GM12864 (cell line): Measurements from ENCODE around the gene RBM38.

ENCODE experiments used
- DNase-seq: peaks from one replicate; pipeline ENCODE4 v3.0.0-alpha.2; 2011; ENCODE audit warnings: low read depth
- H3K4me3 ChIP-seq: 2 replicates; pipeline ENCODE4 v1.5.1; 2011; ENCODE audit warnings: mild to moderate bottlenecking, low read depth, low read length, control low read depth
- TF ChIP-seq, protein P1 (sequence below): IDR thresholded peaks from 2 replicates; pipeline ENCODE4 v1.5.1; 2011; ENCODE audit warnings: low read depth, mild to moderate bottlenecking, moderate library complexity, low read length, control low read depth, inconsistent platforms; ENCODE audit errors: missing control alignments

Gene RBM38

DNA sequence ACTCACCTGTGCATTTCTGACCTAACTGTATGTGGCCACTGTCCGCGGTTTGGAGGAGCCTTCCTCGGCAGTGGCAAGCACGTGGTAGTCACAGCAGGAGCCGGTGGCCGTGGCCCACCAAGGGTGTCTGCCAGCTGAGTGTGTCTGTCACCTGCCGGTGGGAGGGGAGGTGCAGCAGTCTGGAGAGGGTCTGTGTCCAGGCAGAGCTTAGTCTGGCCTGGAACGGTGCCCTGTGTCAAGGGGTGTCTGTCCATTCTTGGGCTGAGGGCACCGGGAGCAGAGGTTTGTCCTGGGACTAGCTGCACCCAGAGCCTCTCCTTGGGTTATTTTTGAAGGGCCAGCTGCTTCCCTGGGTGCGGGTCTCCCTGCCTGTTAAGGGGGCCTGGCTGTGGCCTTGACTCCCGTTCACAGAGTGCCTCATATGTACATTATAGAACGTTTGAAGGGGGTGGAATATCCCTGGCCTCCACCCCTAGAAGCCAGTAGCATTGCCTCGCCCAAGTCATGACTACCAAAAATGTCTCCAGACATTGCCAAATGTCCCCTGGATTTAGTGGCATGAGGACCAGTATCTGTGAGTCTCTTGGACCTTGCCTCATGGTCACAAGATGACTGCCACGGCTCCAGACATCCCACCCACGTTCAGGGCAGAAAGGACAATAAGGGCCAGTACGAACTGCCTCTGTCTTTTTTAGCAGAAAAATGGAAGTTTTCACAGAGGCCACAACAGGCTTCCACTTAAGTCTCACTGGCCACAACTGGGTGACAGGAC lies 5.2 kb downstream of the RBM38 start:
- DNase-seq, result no peak
- peak overlapping the region; percentile 6 for H3K4me3 ChIP-seq
- TF ChIP-seq, protein P1, sequence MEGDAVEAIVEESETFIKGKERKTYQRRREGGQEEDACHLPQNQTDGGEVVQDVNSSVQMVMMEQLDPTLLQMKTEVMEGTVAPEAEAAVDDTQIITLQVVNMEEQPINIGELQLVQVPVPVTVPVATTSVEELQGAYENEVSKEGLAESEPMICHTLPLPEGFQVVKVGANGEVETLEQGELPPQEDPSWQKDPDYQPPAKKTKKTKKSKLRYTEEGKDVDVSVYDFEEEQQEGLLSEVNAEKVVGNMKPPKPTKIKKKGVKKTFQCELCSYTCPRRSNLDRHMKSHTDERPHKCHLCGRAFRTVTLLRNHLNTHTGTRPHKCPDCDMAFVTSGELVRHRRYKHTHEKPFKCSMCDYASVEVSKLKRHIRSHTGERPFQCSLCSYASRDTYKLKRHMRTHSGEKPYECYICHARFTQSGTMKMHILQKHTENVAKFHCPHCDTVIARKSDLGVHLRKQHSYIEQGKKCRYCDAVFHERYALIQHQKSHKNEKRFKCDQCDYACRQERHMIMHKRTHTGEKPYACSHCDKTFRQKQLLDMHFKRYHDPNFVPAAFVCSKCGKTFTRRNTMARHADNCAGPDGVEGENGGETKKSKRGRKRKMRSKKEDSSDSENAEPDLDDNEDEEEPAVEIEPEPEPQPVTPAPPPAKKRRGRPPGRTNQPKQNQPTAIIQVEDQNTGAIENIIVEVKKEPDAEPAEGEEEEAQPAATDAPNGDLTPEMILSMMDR, result no peak

DNA sequence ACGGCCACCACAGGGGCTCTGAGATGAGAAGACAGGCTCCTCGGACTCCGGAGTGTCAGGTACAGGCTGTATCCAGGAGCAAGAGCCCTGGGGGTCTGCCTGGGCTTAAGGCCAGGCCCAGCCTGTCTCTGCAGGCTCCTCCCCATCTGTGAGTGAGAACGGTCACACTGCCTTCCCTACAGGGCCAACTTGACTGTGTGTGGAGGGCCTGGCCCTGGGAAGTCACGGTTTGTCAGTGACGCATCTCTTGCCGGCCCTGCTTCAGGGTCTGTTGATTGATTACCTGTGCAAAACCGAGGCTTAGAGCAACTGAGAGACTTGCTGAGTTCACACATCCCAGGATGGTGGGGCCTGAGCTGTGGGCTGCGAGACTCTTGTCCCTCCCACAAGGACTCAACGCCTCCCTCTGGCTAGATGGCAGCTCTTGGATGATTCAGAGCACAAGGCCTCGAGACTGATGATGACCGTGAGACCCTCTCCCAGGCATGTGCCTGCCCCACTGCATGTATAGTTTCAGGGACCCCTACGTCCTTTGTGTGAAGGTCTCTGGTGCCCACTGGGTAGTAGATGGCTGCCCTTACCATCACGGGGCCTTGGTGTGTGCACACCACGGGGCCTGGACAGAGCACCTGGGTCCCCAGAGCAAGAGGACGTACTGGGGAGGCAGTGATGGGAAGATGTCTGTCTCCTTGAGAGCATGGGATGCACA lies 5.9 kb downstream of the RBM38 start:
- TF ChIP-seq, protein P1, result no peak
- peak overlapping the region; percentile 6 for H3K4me3 ChIP-seq
- no peak for DNase-seq

GRCh38 chr20:57397693-57398108 lies 6.5 kb downstream of the RBM38 start:
- DNase-seq, result no peak
- H3K4me3 ChIP-seq, result peak overlapping the region; percentile 6; the same call in 1 of the 2 replicates
- TF ChIP-seq, protein P1, result no peak

DNA sequence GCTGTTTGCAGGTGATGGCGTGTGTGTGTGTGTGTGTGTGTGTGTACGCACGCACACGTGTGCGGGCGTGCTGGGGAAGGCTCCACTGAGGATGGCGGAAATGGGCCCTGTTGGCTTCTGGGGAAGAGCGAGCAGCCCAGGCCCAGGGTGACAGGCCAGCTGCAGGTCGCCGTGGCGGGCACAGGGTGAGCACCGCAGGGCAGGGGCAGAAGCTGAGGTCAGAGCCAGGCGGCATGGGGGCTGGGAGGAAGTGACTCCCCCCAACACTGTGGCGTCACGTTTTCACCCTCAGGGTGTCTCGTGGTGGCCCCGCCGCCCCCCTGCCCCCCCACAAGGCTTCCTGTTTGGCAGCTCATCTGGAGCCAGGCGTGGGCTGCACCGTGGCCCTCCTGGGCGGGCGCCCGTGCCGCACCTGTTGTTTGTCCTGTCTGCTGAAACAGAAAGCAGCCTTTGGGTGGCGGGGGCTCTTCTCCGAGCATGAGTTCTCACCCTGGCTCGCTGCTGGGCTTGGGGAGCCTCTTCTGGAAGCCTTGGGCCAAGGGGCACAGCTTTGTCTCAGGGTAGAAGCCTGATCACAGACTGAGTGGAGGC lies 7.1 kb downstream of the RBM38 start:
- H3K4me3 ChIP-seq, result peak overlapping the region; percentile 16
- TF ChIP-seq, protein P1, result no peak

GRCh38 chr20:57398901-57399535 lies 7.8 kb downstream of the RBM38 start:
- peak overlapping the region; percentile 16 for H3K4me3 ChIP-seq
- TF ChIP-seq, protein P1, result no peak
- DNase-seq, result no peak

More for the DNA sequence above, 7.1 kb downstream of the RBM38 start:
- DNase-seq, result peak; percentile 83

DNA sequence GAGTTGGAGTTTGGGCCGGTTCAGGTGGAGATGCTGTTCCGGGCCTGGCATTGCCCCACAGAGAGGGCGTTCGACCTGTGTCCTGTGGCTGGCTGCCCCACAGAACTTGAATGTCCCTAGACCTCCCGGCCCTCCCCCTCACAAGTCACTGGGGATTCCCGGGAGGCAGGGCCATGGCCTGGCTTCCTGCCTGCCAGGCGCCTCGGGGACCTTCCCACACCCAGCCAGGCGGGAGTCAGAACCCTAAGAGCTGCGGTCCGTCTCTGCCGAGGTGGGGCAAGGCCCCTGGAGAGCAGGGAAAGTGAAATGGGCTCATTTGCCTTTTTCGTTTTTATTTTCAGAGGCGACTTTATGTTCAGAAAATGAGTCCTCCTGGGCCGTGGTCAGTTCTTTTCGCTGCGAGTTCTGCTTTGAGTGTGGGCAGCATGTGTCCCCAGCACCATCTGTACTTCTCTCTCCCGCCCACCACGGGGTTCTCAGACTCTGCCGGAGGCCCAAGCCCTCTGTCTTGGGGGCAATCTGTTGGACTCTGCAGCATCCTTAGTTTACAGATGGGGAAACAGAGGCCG lies 8.5 kb downstream of the RBM38 start:
- peak overlapping the region; percentile 16 for H3K4me3 ChIP-seq
- TF ChIP-seq, protein P1, result no peak
- DNase-seq, result no peak
